ENCODE results near the gene ADPRH.

DNA sequence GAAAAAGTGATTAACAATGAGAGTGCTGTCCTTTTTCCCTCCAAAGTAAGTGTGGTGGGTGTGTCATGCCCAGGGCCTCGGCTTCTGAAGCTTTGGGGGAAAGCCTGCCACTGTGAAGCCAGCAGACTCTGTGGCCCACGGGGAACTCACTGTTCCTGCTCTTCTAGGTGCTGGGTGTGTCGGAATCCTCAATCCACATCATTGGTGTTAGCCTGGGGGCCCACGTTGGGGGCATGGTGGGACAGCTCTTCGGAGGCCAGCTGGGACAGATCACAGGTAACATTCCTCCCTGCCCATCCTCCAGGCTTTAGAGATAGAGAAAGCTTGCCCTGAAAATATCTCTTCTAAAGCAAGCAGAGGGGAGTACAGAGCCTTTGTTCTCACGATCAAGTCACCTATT, 30.0 kb downstream of the ADPRH start:
- TF ChIP-seq ZFX (IDR thresholded peaks at IDR 0.05), result no peak
- TF ChIP-seq JUND (IDR thresholded peaks at IDR 0.05), result no peak
- TF ChIP-seq, protein P1, sequence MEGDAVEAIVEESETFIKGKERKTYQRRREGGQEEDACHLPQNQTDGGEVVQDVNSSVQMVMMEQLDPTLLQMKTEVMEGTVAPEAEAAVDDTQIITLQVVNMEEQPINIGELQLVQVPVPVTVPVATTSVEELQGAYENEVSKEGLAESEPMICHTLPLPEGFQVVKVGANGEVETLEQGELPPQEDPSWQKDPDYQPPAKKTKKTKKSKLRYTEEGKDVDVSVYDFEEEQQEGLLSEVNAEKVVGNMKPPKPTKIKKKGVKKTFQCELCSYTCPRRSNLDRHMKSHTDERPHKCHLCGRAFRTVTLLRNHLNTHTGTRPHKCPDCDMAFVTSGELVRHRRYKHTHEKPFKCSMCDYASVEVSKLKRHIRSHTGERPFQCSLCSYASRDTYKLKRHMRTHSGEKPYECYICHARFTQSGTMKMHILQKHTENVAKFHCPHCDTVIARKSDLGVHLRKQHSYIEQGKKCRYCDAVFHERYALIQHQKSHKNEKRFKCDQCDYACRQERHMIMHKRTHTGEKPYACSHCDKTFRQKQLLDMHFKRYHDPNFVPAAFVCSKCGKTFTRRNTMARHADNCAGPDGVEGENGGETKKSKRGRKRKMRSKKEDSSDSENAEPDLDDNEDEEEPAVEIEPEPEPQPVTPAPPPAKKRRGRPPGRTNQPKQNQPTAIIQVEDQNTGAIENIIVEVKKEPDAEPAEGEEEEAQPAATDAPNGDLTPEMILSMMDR (IDR thresholded peaks at IDR 0.05 in 2 of 3, conservative IDR thresholded peaks at IDR 0.05 in 1 of 3; ENCODE audit: borderline replicate concordance in 1 of 3, insufficient read depth in 1 of 3, low read depth in 2 of 3, low read length in 2 of 3), result no peak
- no peak for TF ChIP-seq RAD21 (IDR thresholded peaks at IDR 0.05; ENCODE audit: low read depth)
- TF ChIP-seq YY1 (IDR thresholded peaks at IDR 0.05; ENCODE audit: extremely low read depth, insufficient replicate concordance, low read depth, low read length), result no peak
- TF ChIP-seq EZH2 (IDR thresholded peaks at IDR 0.05), result no peak
- TF ChIP-seq REST (IDR thresholded peaks at IDR 0.05; ENCODE audit: low read depth), result no peak
- TF ChIP-seq MAX (IDR thresholded peaks at IDR 0.05), result no peak
- TF ChIP-seq ZNF274 (IDR thresholded peaks at IDR 0.05; ENCODE audit: low read depth, low read length), result no peak
- TF ChIP-seq, protein P2, sequence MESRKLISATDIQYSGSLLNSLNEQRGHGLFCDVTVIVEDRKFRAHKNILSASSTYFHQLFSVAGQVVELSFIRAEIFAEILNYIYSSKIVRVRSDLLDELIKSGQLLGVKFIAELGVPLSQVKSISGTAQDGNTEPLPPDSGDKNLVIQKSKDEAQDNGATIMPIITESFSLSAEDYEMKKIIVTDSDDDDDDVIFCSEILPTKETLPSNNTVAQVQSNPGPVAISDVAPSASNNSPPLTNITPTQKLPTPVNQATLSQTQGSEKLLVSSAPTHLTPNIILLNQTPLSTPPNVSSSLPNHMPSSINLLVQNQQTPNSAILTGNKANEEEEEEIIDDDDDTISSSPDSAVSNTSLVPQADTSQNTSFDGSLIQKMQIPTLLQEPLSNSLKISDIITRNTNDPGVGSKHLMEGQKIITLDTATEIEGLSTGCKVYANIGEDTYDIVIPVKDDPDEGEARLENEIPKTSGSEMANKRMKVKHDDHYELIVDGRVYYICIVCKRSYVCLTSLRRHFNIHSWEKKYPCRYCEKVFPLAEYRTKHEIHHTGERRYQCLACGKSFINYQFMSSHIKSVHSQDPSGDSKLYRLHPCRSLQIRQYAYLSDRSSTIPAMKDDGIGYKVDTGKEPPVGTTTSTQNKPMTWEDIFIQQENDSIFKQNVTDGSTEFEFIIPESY (IDR thresholded peaks at IDR 0.05; ENCODE audit: extremely low read depth, insufficient replicate concordance, low read length), result no peak
- no peak for TF ChIP-seq EGR1 (IDR thresholded peaks at IDR 0.05; ENCODE audit: low read depth)
- TF ChIP-seq EZH2phosphoT487 (IDR thresholded peaks at IDR 0.05; ENCODE audit: borderline replicate concordance), result no peak
- no peak for TF ChIP-seq POLR2A (IDR thresholded peaks at IDR 0.05; ENCODE audit: borderline replicate concordance, extremely low read depth, insufficient read depth, insufficient read length)

Measured in HCT116 (cell line).